Smooth muscle cell (in vitro differentiated cells): Measurements from ENCODE around the gene SEC61B. TPM values are rescaled to one million over a fixed set of nuclear protein-coding genes. Genes with fewer than 3 reads are reported as not detected.

Experiments used
- DNase-seq: peaks from one replicate; lab custom pipeline; 2025; ENCODE audit not compliant: unreplicated experiment; lab: John Stamatoyannopoulos, UW
- H2AFZ ChIP-seq: fragments of 200-600 bp; sonication (generic); 2 replicates; pipeline ENCODE4 v1.6.0; 2016; ENCODE audit warnings: antibody characterized with exemption, low read depth, mild to moderate bottlenecking
- H3F3A ChIP-seq: fragments of 200-600 bp; sonication (generic); 2 replicates; pipeline ENCODE4 v1.6.0; 2017; ENCODE audit warnings: antibody characterized with exemption, low read depth
- H3K27ac ChIP-seq: fragments of 200-600 bp; sonication (generic); 2 replicates; pipeline ENCODE4 v1.5.1; 2016; ENCODE audit warnings: low read depth, mild to moderate bottlenecking
- H3K27me3 ChIP-seq: fragments of 200-600 bp; sonication (generic); 2 replicates; pipeline ENCODE4 v1.6.1; 2016; ENCODE audit warnings: low read depth, mild to moderate bottlenecking
- H3K36me3 ChIP-seq: fragments of 200-600 bp; sonication (generic); 2 replicates; pipeline ENCODE4 v1.5.1; 2016; ENCODE audit warnings: low read depth
- H3K4me1 ChIP-seq: fragments of 200-600 bp; sonication (generic); 2 replicates; pipeline ENCODE4 v1.5.1; 2016; ENCODE audit warnings: low read depth
- H3K4me2 ChIP-seq: fragments of 200-600 bp; sonication (generic); 2 replicates; pipeline ENCODE4 v1.6.0; 2016; ENCODE audit warnings: mild to moderate bottlenecking
- H3K4me3 ChIP-seq: fragments of 200-600 bp; sonication (generic); 2 replicates; pipeline ENCODE4 v1.5.1; 2016; ENCODE audit warnings: mild to moderate bottlenecking
- H3K79me2 ChIP-seq: fragments of 200-600 bp; sonication (generic); 2 replicates; pipeline ENCODE4 v1.6.0; 2016; ENCODE audit warnings: low read depth, mild to moderate bottlenecking
- H3K9ac ChIP-seq: fragments of 200-600 bp; sonication (generic); 2 replicates; pipeline ENCODE4 v1.6.0; 2016; ENCODE audit warnings: low read depth
- H3K9me3 ChIP-seq: fragments of 200-600 bp; sonication (generic); replicated peaks from 2 replicates; pipeline ENCODE4 v1.5.1; 2016; ENCODE audit warnings: low read depth
- H4K20me1 ChIP-seq: fragments of 200-600 bp; sonication (generic); 2 replicates; pipeline ENCODE4 v1.6.0; 2016; ENCODE audit warnings: low read depth
- CTCF ChIP-seq: fragments of 200-600 bp; sonication (generic); IDR thresholded peaks from 2 replicates; pipeline ENCODE4 v1.5.1; 2017; ENCODE audit warnings: borderline replicate concordance, mild to moderate bottlenecking, antibody characterized with exemption; ENCODE audit not compliant: insufficient read depth, poor library complexity, severe bottlenecking
- WGBS: methylation state at CpG from one replicate; pipeline ENCODE4 v1.1.7; 2016; ENCODE audit warnings: low lambda C conversion rate; 5-methylcytosine and 5-hydroxymethylcytosine counted together
- polyA plus RNA-seq: library from polyadenylated mRNA; unstranded; fragments of >200 nt; fragmentation: Nextera tagmentation; extraction: Ambion mirVana; gene quantifications from 2 replicates; pipeline ENCODE4 v1.2.1, GENCODE V29; 2016
- total RNA-seq: library from RNA; depleted of rRNA; stranded (reverse); fragments of >200 nt; gene quantifications from 2 replicates; pipeline ENCODE4 v1.2.3, GENCODE V29; 2014

The SEC61B gene
- total and polyA plus RNA-seq, 2 experiments from 2014 or later: 385 to 549 TPM

- TF ChIP-seq CTCF: no peak
- Histone ChIP-seq H3K4me3 (no peak overlapping the region), H3K9me3 (no peaks in the 10 kb centered on the region), H3K79me2 (no peaks in the 10 kb centered on the region), H3K9ac (peak overlapping the region; percentile 4), H4K20me1 (no peaks in the 10 kb centered on the region), H3K36me3 (no peaks in the 10 kb centered on the region), H3K4me2 (no peak overlapping the region), H3F3A (no peaks in the 10 kb centered on the region), H3K4me1 (no peaks in the 10 kb centered on the region), H3K27ac (peak overlapping the region; percentile 13), H2AFZ (no peak overlapping the region), H3K27me3 (no peaks in the 10 kb centered on the region)
- WGBS: 57% methylated on average over 3 of the region's 3 CpGs
- no peak for DNase-seq
Observed at GRCh38 chr9:99269416-99269815, 47.3 kb downstream of the SEC61B start.

DNA sequence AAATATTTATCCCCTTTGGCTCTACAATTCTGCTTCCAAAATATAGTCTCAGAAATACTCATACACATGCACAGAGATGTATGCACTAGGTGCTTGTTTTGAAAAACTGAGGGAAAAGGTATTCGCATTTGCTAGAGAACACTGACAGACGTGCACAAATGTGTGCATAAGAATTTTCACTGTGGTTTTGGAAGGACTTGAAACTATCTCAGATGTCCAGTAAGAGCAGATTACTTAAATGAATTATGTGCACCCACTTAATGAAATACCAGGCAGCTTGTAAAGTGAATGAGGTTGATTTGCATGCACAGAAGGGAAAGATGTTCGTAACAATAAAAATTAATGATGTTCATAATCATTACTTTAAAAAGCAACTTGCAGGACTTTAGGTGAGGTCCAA lies 48.4 kb downstream of the SEC61B start:
- no peaks in the 10 kb centered on the region for H3K36me3 ChIP-seq
- H3K4me2 ChIP-seq: no peak overlapping the region
- no peak overlapping the region for H2AFZ ChIP-seq
- no peaks in the 10 kb centered on the region for H3K27me3 ChIP-seq
- no peaks in the 10 kb centered on the region for H3F3A ChIP-seq
- TF ChIP-seq CTCF: no peak
- no peak overlapping the region for H3K9ac ChIP-seq
- no peaks in the 10 kb centered on the region for H4K20me1 ChIP-seq
- no peak overlapping the region for H3K4me3 ChIP-seq
- no peak overlapping the region for H3K27ac ChIP-seq
- no peaks in the 10 kb centered on the region for H3K9me3 ChIP-seq
- H3K4me1 ChIP-seq: no peaks in the 10 kb centered on the region
- H3K79me2 ChIP-seq: no peaks in the 10 kb centered on the region
- no peak for DNase-seq
- 66% methylated on average over 3 of the region's 3 CpGs for WGBS

DNA sequence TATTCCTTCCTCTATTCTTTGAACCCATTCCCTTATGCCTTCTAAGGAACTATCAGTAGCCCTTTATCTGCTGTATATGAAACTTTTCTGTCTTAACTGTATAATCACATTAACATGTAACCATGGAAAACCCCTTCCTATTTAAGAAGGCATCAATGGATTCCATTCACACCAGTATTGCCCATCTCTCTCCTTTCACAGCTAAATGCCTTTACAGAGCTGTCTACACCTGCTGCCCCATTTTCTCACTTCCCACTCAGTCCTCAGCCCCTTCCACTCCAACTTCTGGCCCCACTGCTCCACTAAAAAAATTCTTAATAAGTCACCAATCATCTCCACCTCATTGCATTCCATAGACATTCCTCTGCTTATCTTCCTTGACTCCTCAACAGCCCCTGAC lies 50.8 kb downstream of the SEC61B start:
- H3K27ac ChIP-seq: no peak overlapping the region
- H3K9me3 ChIP-seq: no peaks in the 10 kb centered on the region
- H2AFZ ChIP-seq: no peak overlapping the region
- DNase-seq: no peak
- H3K36me3 ChIP-seq: no peaks in the 10 kb centered on the region
- no peaks in the 10 kb centered on the region for H3F3A ChIP-seq
- no peak overlapping the region for H3K4me2 ChIP-seq
- no peaks in the 10 kb centered on the region for H3K79me2 ChIP-seq
- no peaks in the 10 kb centered on the region for H3K27me3 ChIP-seq
- H3K4me3 ChIP-seq: no peak overlapping the region
- H3K4me1 ChIP-seq: no peaks in the 10 kb centered on the region
- TF ChIP-seq CTCF: no peak
- H3K9ac ChIP-seq: no peak overlapping the region
- no peaks in the 10 kb centered on the region for H4K20me1 ChIP-seq

GRCh38 chr9:99274016-99274415 lies 51.9 kb downstream of the SEC61B start:
- no peaks in the 10 kb centered on the region for H3K4me1 ChIP-seq
- H3K4me2 ChIP-seq: no peak overlapping the region
- H2AFZ ChIP-seq: no peak overlapping the region
- no peak for TF ChIP-seq CTCF
- H4K20me1 ChIP-seq: no peaks in the 10 kb centered on the region
- H3K36me3 ChIP-seq: no peaks in the 10 kb centered on the region
- H3K9me3 ChIP-seq: no peaks in the 10 kb centered on the region
- 91% methylated on average over 5 of the region's 5 CpGs for WGBS
- DNase-seq: no peak
- no peak overlapping the region for H3K4me3 ChIP-seq
- H3K27ac ChIP-seq: no peak overlapping the region
- no peaks in the 10 kb centered on the region for H3K79me2 ChIP-seq
- H3F3A ChIP-seq: no peaks in the 10 kb centered on the region
- no peak overlapping the region for H3K9ac ChIP-seq
- H3K27me3 ChIP-seq: no peaks in the 10 kb centered on the region
